HCT116 (cell line): ENCODE measurements around the gene STARD5.

ENCODE experiments used
- POLR2A ChIP-seq: IDR thresholded peaks from 2 replicates; pipeline ENCODE4 v1.7.0; 2011; ENCODE audit warnings: borderline replicate concordance; ENCODE audit not compliant: insufficient read depth, insufficient read length; ENCODE audit errors: extremely low read depth
- POLR2AphosphoS5 ChIP-seq: IDR thresholded peaks from 2 replicates; pipeline ENCODE4 v1.6.1; 2011; ENCODE audit warnings: mild to moderate bottlenecking, low read depth, low read length, moderate library complexity
- TF ChIP-seq, protein P1 (sequence below), 3 experiments: fragments of 200-600 bp in 1 of 3; sonication (generic) in 1 of 3; IDR thresholded peaks in 2 of 3; conservative IDR thresholded peaks in 1 of 3; 2 replicates each; pipeline ENCODE4 v1.5.1; 2012 to 2017; ENCODE audit warnings: low read depth in 2 of 3, low read length in 2 of 3, antibody characterized with exemption in 1 of 3, borderline replicate concordance in 1 of 3, control low read depth in 1 of 3, mild to moderate bottlenecking in 1 of 3, mixed read lengths in 1 of 3, mixed run types in 1 of 3, moderate library complexity in 1 of 3; ENCODE audit not compliant: insufficient read depth in 1 of 3

DNA sequence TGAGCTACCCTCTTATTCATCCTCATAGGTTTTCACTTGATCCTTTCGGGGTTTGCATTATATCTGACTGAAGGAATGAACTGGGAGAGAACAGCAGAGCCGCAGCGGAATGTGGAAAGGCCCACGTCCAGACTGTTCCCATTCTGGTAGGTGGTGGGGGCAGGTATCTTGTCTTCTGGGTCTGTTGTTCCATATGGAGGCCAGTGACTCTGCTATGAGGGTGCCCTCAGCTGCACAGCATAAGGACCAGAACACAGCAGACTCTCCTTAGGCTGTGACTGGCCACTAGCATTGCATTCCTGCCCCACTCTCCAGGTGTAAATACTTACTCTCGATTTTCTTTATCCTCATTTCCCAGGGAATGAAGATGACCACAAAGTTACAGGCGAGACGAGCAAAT is 38.0 kb upstream of the STARD5 start:
- no peak for TF ChIP-seq POLR2AphosphoS5
- TF ChIP-seq POLR2A: no peak
- TF ChIP-seq, protein P1, sequence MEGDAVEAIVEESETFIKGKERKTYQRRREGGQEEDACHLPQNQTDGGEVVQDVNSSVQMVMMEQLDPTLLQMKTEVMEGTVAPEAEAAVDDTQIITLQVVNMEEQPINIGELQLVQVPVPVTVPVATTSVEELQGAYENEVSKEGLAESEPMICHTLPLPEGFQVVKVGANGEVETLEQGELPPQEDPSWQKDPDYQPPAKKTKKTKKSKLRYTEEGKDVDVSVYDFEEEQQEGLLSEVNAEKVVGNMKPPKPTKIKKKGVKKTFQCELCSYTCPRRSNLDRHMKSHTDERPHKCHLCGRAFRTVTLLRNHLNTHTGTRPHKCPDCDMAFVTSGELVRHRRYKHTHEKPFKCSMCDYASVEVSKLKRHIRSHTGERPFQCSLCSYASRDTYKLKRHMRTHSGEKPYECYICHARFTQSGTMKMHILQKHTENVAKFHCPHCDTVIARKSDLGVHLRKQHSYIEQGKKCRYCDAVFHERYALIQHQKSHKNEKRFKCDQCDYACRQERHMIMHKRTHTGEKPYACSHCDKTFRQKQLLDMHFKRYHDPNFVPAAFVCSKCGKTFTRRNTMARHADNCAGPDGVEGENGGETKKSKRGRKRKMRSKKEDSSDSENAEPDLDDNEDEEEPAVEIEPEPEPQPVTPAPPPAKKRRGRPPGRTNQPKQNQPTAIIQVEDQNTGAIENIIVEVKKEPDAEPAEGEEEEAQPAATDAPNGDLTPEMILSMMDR (IDR thresholded peaks at IDR 0.05 in 2 of 3, conservative IDR thresholded peaks at IDR 0.05 in 1 of 3; ENCODE audit: borderline replicate concordance in 1 of 3, insufficient read depth in 1 of 3, low read depth in 2 of 3, low read length in 2 of 3): no peak
